Liver (tissue), 3 donors: ENCODE measurements around the gene FAM53B.

Source experiments
- FOXA1 ChIP-seq: IDR thresholded peaks from 2 replicates; pipeline ENCODE4 v1.6.1; 2016; ENCODE audit warnings: antibody characterized with exemption
- HNF4A ChIP-seq, 2 donors: conservative IDR thresholded peaks; 2 replicates each; pipeline ENCODE4 v1.6.1; 2016; ENCODE audit warnings: antibody characterized with exemption in 2 of 2, mild to moderate bottlenecking in 2 of 2
- RAD21 ChIP-seq, 2 donors: IDR thresholded peaks; 2 replicates each; pipeline ENCODE4 v1.6.1; 2016; ENCODE audit warnings: antibody characterized with exemption in 2 of 2, mild to moderate bottlenecking in 2 of 2
- RXRA ChIP-seq, 2 donors: IDR thresholded peaks; 2 replicates each; pipeline ENCODE4 v1.6.1; 2017 to 2018; ENCODE audit warnings: antibody characterized with exemption in 2 of 2, mild to moderate bottlenecking in 1 of 2
- TAF1 ChIP-seq: conservative IDR thresholded peaks from 2 replicates; pipeline ENCODE4 v1.6.1; 2016; ENCODE audit warnings: antibody characterized with exemption, mild to moderate bottlenecking
- YY1 ChIP-seq: IDR thresholded peaks from 2 replicates; pipeline ENCODE4 v1.6.1; 2016; ENCODE audit warnings: antibody characterized with exemption, mild to moderate bottlenecking
- TF ChIP-seq, protein P1 (sequence below): fragments of 150-350 bp; IDR thresholded peaks from 2 replicates; pipeline ENCODE4 v1.5.1; 2017; ENCODE audit warnings: improper control_type of control experiment, low read depth, low read length; ENCODE audit not compliant: missing input control
- TF ChIP-seq, protein P2 (sequence below): IDR thresholded peaks from 2 replicates; pipeline ENCODE4 v1.6.1; 2016; ENCODE audit warnings: antibody characterized with exemption, mild to moderate bottlenecking
- TF ChIP-seq, protein P3 (sequence below): IDR thresholded peaks from 2 replicates; pipeline ENCODE4 v1.6.1; 2016; ENCODE audit warnings: antibody characterized with exemption
- donor health status: healthy.
- donor health status: healthy.

- TF ChIP-seq, protein P1, sequence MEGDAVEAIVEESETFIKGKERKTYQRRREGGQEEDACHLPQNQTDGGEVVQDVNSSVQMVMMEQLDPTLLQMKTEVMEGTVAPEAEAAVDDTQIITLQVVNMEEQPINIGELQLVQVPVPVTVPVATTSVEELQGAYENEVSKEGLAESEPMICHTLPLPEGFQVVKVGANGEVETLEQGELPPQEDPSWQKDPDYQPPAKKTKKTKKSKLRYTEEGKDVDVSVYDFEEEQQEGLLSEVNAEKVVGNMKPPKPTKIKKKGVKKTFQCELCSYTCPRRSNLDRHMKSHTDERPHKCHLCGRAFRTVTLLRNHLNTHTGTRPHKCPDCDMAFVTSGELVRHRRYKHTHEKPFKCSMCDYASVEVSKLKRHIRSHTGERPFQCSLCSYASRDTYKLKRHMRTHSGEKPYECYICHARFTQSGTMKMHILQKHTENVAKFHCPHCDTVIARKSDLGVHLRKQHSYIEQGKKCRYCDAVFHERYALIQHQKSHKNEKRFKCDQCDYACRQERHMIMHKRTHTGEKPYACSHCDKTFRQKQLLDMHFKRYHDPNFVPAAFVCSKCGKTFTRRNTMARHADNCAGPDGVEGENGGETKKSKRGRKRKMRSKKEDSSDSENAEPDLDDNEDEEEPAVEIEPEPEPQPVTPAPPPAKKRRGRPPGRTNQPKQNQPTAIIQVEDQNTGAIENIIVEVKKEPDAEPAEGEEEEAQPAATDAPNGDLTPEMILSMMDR, result no peak
- TF ChIP-seq FOXA1 (no peak), TAF1 (no peak), YY1 (no peak), HNF4A (conservative IDR thresholded peaks at IDR 0.05) (no peak), RXRA (IDR thresholded peaks at IDR 0.05) (no peak), RAD21 (IDR thresholded peaks at IDR 0.05) (no peak)
- TF ChIP-seq, protein P2, sequence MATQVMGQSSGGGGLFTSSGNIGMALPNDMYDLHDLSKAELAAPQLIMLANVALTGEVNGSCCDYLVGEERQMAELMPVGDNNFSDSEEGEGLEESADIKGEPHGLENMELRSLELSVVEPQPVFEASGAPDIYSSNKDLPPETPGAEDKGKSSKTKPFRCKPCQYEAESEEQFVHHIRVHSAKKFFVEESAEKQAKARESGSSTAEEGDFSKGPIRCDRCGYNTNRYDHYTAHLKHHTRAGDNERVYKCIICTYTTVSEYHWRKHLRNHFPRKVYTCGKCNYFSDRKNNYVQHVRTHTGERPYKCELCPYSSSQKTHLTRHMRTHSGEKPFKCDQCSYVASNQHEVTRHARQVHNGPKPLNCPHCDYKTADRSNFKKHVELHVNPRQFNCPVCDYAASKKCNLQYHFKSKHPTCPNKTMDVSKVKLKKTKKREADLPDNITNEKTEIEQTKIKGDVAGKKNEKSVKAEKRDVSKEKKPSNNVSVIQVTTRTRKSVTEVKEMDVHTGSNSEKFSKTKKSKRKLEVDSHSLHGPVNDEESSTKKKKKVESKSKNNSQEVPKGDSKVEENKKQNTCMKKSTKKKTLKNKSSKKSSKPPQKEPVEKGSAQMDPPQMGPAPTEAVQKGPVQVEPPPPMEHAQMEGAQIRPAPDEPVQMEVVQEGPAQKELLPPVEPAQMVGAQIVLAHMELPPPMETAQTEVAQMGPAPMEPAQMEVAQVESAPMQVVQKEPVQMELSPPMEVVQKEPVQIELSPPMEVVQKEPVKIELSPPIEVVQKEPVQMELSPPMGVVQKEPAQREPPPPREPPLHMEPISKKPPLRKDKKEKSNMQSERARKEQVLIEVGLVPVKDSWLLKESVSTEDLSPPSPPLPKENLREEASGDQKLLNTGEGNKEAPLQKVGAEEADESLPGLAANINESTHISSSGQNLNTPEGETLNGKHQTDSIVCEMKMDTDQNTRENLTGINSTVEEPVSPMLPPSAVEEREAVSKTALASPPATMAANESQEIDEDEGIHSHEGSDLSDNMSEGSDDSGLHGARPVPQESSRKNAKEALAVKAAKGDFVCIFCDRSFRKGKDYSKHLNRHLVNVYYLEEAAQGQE, result no peak
- TF ChIP-seq, protein P3, sequence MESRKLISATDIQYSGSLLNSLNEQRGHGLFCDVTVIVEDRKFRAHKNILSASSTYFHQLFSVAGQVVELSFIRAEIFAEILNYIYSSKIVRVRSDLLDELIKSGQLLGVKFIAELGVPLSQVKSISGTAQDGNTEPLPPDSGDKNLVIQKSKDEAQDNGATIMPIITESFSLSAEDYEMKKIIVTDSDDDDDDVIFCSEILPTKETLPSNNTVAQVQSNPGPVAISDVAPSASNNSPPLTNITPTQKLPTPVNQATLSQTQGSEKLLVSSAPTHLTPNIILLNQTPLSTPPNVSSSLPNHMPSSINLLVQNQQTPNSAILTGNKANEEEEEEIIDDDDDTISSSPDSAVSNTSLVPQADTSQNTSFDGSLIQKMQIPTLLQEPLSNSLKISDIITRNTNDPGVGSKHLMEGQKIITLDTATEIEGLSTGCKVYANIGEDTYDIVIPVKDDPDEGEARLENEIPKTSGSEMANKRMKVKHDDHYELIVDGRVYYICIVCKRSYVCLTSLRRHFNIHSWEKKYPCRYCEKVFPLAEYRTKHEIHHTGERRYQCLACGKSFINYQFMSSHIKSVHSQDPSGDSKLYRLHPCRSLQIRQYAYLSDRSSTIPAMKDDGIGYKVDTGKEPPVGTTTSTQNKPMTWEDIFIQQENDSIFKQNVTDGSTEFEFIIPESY, result no peak
These were observed 152.1 kb downstream of the FAM53B start for GRCh38 chr10:124592101-124592500.
